ENCODE results near the gene KLHL9. TPM values are rescaled to one million over a fixed set of nuclear protein-coding genes. Genes with fewer than 3 reads are reported as not detected.

Gene KLHL9
- total RNA-seq, 1 donor from 2014 or later = 38.7 TPM

DNA sequence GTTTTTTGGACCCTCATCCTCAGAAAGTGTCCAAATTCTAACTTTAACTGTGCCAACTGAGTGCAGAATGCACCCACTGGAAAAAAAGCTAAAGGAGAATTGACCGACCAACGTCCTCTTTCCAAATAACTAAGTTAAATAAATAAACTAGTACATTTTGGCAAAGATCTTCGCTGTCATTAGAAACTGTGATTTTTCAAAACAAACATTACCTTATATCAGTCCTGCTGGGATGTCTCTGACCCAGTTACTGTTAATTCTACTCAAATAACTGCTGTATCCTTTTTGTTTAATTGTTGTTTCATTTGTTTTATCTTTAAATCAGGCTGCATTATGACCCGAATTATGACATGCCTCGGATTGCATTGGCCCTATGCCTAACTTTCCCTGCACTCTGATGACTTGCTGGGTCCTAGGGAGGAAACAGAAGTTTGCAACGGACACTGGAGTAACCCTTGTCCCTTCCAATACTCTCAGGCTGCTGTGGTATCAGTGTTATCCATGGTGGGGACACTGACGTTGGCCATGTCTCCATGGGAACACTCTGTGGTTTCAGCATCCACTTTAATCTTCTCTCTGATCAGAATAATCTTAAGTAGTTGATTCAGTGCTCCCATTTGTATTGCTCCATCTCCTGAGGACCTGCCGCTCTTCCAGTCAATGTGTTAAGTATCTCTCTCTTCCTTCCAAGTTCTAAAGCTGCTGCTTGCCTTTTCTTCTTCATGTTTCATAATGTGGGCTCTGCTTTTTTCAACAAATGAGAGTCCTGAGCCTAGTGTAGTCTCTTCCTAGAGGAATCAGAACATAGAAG lies 19.0 kb downstream of the KLHL9 start:
- H3K27me3 Mint-ChIP-seq (ENCODE audit: unreplicated experiment) = no peaks in the 10 kb centered on the region

DNA sequence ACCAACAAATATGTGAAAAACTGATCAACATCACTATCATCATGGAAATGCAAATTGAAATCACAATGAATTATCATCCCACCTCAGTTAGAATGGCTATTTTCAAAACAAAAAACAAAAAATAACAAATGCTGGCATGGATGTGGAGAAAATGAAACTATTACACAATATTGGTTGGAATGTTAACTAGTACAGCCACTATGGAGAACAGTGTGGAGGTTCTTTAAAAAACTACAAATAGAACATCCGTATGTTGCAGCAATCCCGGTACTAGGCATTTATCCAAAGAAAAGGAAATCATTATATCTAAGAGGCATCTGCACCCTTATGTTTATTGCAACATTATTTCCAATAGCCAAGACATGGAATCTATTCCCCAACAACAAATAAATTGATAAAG lies 21.1 kb downstream of the KLHL9 start:
- TF ChIP-seq, protein P1, sequence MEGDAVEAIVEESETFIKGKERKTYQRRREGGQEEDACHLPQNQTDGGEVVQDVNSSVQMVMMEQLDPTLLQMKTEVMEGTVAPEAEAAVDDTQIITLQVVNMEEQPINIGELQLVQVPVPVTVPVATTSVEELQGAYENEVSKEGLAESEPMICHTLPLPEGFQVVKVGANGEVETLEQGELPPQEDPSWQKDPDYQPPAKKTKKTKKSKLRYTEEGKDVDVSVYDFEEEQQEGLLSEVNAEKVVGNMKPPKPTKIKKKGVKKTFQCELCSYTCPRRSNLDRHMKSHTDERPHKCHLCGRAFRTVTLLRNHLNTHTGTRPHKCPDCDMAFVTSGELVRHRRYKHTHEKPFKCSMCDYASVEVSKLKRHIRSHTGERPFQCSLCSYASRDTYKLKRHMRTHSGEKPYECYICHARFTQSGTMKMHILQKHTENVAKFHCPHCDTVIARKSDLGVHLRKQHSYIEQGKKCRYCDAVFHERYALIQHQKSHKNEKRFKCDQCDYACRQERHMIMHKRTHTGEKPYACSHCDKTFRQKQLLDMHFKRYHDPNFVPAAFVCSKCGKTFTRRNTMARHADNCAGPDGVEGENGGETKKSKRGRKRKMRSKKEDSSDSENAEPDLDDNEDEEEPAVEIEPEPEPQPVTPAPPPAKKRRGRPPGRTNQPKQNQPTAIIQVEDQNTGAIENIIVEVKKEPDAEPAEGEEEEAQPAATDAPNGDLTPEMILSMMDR (IDR thresholded peaks at IDR 0.05; ENCODE audit: partially characterized antibody, unreplicated experiment) = no peak
- H3K27me3 Mint-ChIP-seq (ENCODE audit: unreplicated experiment) = no peaks in the 10 kb centered on the region
- no peaks in the 10 kb centered on the region for H3K4me1 Mint-ChIP-seq (ENCODE audit: low read depth, unreplicated experiment)
- H3K36me3 Mint-ChIP-seq (ENCODE audit: unreplicated experiment) = no peaks in the 10 kb centered on the region
- H3K27ac Mint-ChIP-seq (ENCODE audit: unreplicated experiment) = no peak overlapping the region
- H3K9me3 Mint-ChIP-seq (ENCODE audit: unreplicated experiment) = no peaks in the 10 kb centered on the region
- no peak overlapping the region for H3K4me3 Mint-ChIP-seq (ENCODE audit: unreplicated experiment)
- DNase-seq = no peak

More for the DNA sequence above, 19.0 kb downstream of the KLHL9 start:
- Mint-ChIP-seq H3K4me3 (ENCODE audit: unreplicated experiment) (no peak overlapping the region), H3K27ac (ENCODE audit: unreplicated experiment) (no peak overlapping the region), H3K4me1 (ENCODE audit: low read depth, unreplicated experiment) (peaks cover 13% of the 10 kb centered on the region), H3K36me3 (ENCODE audit: unreplicated experiment) (no peaks in the 10 kb centered on the region), H3K9me3 (ENCODE audit: unreplicated experiment) (no peaks in the 10 kb centered on the region)
- no peak for DNase-seq
- TF ChIP-seq, protein P1 (IDR thresholded peaks at IDR 0.05; ENCODE audit: partially characterized antibody, unreplicated experiment) = no peak

DNA sequence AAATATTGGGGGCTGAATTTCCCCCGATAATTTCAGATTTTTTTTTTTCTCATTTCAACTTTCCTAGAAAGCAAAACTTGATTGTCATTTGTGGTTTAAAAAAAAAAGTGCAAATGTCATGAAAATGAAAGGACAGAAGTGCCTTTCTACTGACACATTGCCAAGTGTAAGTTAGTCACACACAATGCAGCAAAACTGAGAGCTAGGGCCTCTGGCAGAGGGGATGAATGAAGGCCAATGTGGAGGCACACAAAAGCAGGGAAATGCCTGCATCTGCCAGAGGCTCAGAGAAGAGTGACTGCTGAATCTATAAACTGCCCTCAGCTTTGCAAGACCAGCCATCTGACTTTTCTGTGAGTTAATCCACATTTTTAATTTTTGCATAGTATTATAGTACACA lies 23.3 kb downstream of the KLHL9 start:
- TF ChIP-seq, protein P1 (IDR thresholded peaks at IDR 0.05; ENCODE audit: partially characterized antibody, unreplicated experiment) = no peak
- Mint-ChIP-seq H3K36me3 (ENCODE audit: unreplicated experiment) (no peaks in the 10 kb centered on the region), H3K4me1 (ENCODE audit: low read depth, unreplicated experiment) (no peaks in the 10 kb centered on the region), H3K27me3 (ENCODE audit: unreplicated experiment) (no peaks in the 10 kb centered on the region), H3K4me3 (ENCODE audit: unreplicated experiment) (no peak overlapping the region), H3K9me3 (ENCODE audit: unreplicated experiment) (no peaks in the 10 kb centered on the region), H3K27ac (ENCODE audit: unreplicated experiment) (no peak overlapping the region)
- no peak for DNase-seq

DNA sequence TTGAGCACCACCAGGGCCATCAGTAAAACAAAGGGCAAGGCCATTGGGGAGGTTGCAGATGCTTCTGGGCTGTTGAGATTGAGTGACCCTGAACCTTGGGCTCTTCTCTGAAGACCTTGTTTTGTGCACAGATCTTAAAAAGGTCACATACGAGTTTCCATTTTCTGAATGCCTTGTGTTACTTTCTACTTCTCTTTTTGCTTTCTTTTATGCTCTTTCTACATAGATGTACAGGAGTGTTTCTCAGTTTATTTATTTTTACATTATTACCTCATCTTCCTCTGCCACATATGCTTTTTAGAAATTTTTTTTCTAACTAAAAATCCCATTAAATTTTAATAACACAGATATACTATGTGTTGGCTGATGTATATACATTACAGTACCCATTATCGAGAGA lies 30.0 kb downstream of the KLHL9 start, which contains the start of gene IFNA5:
Gene IFNA5 (minus strand): TSS at position 101 of the 400 bp plus-strand sequence. CDS start 57 bp downstream, at position 44.
- Mint-ChIP-seq H3K27ac (ENCODE audit: unreplicated experiment) (no peak within 1 kb of the TSS), H3K4me3 (ENCODE audit: unreplicated experiment) (no peak within 1 kb of the TSS), H3K36me3 (ENCODE audit: unreplicated experiment) (no peaks in the 10 kb centered on the region), H3K27me3 (ENCODE audit: unreplicated experiment) (peaks cover 1% of the 10 kb centered on the region), H3K4me1 (ENCODE audit: low read depth, unreplicated experiment) (no peaks in the 10 kb centered on the region), H3K9me3 (ENCODE audit: unreplicated experiment) (no peaks in the 10 kb centered on the region)
- DNase-seq = no peak
- TF ChIP-seq, protein P1 (IDR thresholded peaks at IDR 0.05; ENCODE audit: partially characterized antibody, unreplicated experiment) = no peak

DNA sequence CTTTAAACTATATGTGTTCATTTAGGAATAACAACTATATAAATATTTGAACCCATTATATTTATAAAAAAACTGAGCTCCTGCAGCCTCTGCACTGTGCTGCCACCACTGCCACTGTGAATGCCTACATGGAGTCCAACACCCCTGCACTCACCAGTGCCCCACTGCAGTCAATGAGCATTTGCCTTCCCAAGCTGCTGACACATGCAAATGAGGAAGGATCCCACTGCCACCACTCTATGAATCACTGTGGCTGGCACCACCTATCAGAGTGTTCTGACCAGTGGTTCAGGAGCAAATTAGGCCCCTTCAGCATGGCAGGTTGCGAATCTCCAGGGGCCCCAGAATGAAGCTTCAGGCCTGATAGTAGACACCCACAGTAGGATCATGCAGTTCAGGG lies 39.2 kb downstream of the KLHL9 start:
- Mint-ChIP-seq H3K36me3 (ENCODE audit: unreplicated experiment) (no peaks in the 10 kb centered on the region), H3K27ac (ENCODE audit: unreplicated experiment) (no peak overlapping the region), H3K4me3 (ENCODE audit: unreplicated experiment) (no peak overlapping the region), H3K27me3 (ENCODE audit: unreplicated experiment) (no peaks in the 10 kb centered on the region), H3K9me3 (ENCODE audit: unreplicated experiment) (no peaks in the 10 kb centered on the region), H3K4me1 (ENCODE audit: low read depth, unreplicated experiment) (no peaks in the 10 kb centered on the region)
- TF ChIP-seq, protein P1 (IDR thresholded peaks at IDR 0.05; ENCODE audit: partially characterized antibody, unreplicated experiment) = no peak
- DNase-seq = no peak

All from glutamatergic neuron (in vitro differentiated cells).